ENCODE data around the gene KRT72. TPM values are rescaled to one million over a fixed set of nuclear protein-coding genes. Genes with fewer than 3 reads are reported as not detected.
A peak's percentile ranks its signal among the peaks of the same experiment; 100 is the strongest.

Gene KRT72
- total RNA-seq, 2 experiments from 2014 or later: 0.16 to 0.32 TPM

GRCh38 chr12:52615912-52616311 lies 14.6 kb upstream of the KRT72 start:
- POLR2A ChIA-PET: no interaction called here
- Mint-ChIP-seq H3K4me1 (ENCODE audit: low read depth) (peaks cover 67% of the 10 kb centered on the region), H3K36me3 (ENCODE audit: low read depth) (no peaks in the 10 kb centered on the region), H3K27ac (peak overlapping the region; percentile 83), H3K9me3 (no peaks in the 10 kb centered on the region), H3K27me3 (no peaks in the 10 kb centered on the region), H3K4me3 (no peak overlapping the region)
- TF ChIP-seq, protein P1, sequence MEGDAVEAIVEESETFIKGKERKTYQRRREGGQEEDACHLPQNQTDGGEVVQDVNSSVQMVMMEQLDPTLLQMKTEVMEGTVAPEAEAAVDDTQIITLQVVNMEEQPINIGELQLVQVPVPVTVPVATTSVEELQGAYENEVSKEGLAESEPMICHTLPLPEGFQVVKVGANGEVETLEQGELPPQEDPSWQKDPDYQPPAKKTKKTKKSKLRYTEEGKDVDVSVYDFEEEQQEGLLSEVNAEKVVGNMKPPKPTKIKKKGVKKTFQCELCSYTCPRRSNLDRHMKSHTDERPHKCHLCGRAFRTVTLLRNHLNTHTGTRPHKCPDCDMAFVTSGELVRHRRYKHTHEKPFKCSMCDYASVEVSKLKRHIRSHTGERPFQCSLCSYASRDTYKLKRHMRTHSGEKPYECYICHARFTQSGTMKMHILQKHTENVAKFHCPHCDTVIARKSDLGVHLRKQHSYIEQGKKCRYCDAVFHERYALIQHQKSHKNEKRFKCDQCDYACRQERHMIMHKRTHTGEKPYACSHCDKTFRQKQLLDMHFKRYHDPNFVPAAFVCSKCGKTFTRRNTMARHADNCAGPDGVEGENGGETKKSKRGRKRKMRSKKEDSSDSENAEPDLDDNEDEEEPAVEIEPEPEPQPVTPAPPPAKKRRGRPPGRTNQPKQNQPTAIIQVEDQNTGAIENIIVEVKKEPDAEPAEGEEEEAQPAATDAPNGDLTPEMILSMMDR (IDR thresholded peaks at IDR 0.05): no peak
- CTCF ChIA-PET: interaction anchor here (1.4 kb wide), 1 partner anchor 264 kb away, joined by 3 read pairs; no protein-coding TSS in a partner anchor
- intact Hi-C loops (cut with micrococcal nuclease): no loop called here
- ATAC-seq (no peak), DNase-seq (no peak)

DNA sequence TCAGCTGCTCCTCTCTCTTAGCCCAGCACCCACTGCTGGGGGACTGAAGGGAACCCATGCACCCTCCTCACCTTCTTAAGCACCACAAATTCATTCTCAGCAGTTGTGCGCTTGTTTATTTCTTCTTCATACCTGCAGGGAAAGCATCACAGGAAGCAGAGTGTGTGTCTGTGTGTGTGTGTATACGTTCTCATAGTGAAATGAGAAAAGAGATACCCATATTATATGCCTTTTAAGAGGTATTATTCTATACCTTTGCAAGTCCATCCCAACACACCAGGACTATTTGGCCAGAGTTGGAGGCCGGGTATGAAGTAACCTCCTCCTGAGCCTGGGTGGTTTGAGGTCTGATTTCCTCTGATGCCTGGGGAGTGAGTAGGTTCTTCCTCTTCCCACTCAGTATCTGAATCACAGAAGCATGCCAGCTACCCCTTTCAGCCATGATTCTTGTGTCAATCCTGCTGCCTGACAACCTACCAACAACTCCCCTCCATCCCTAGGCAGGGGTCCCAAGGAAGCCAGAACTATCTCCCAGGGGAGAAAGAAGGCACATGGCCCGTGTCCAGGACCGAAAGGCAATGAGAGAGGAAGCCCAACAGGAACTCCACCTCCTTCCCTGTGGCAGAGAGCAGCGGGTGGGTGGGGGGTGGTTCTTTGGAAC lies 14.1 kb upstream of the KRT72 start:
- Mint-ChIP-seq H3K27ac (peak overlapping the region; percentile 83), H3K36me3 (ENCODE audit: low read depth) (no peaks in the 10 kb centered on the region)
- intact Hi-C loops (cut with micrococcal nuclease): no loop called here

DNA sequence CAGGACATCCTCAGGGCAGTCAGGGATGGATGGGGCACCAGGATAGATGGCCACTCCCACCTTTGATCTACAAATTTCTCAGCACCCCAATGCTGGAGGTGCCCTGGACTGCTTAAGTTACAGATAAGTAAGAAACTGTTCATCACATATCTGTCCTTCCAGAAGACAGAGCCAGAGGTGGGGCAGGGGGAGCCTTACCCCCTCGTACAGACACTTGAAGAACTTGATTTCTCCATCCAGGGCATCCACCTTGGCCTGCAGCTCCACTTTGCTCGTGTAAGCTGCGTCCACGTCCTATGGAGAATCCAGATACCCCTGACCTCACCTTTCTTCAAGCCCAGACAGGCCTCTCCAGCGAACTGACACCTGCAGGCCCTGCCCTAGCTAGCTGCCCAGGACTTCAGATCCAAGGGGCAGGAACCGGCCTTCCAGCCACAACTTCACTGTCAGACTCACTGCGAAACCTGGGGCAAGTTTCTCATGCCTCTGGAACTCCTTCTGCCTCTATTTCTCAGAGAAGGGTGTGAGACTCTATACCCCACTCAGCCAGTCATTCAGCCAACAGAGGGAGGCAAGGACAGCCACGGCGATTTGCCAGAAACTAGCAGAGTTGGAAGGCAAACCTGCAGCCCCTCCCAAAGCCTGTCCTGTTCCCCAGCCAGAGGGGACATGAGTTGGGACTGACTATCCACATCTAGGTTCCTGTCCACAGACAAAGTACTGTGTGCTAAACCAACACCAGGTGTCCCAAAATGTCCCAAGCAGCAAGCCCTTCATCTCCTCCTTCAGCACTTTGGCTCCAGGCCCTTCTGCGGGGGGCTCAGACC lies 13.3 kb upstream of the KRT72 start:
- H3K27me3 Mint-ChIP-seq: no peaks in the 10 kb centered on the region
- no peak for DNase-seq
- intact Hi-C loops (cut with micrococcal nuclease): no loop called here
- H3K9me3 Mint-ChIP-seq: no peaks in the 10 kb centered on the region
- peak overlapping the region; percentile 44 for H3K27ac Mint-ChIP-seq
- peaks cover 72% of the 10 kb centered on the region for H3K4me1 Mint-ChIP-seq (ENCODE audit: low read depth)
- TF ChIP-seq, protein P1 (IDR thresholded peaks at IDR 0.05): no peak
- ChIA-PET POLR2A (no interaction called here), CTCF (no interaction called here)
- H3K36me3 Mint-ChIP-seq (ENCODE audit: low read depth): no peaks in the 10 kb centered on the region
- no peak overlapping the region for H3K4me3 Mint-ChIP-seq
- peak; percentile 3 for ATAC-seq

More for the DNA sequence above, 14.1 kb upstream of the KRT72 start:
- H3K9me3 Mint-ChIP-seq: no peaks in the 10 kb centered on the region
- ChIA-PET POLR2A (no interaction called here), CTCF (no interaction called here)
- H3K4me3 Mint-ChIP-seq: peak overlapping the region; percentile 20
- TF ChIP-seq, protein P1 (IDR thresholded peaks at IDR 0.05): no peak
- ATAC-seq: peak; percentile 68
- H3K4me1 Mint-ChIP-seq (ENCODE audit: low read depth): peaks cover 67% of the 10 kb centered on the region
- DNase-seq: peak; percentile 54
- H3K27me3 Mint-ChIP-seq: no peaks in the 10 kb centered on the region

- POLR2A ChIA-PET: no interaction called here
Measured at GRCh38 chr12:52613384-52614030, 12.2 kb upstream of the KRT72 start.

More at GRCh38 chr12:52613384-52614030, 12.2 kb upstream of the KRT72 start:
- CTCF ChIA-PET: no interaction called here
- TF ChIP-seq, protein P1 (IDR thresholded peaks at IDR 0.05): no peak
- no peaks in the 10 kb centered on the region for H3K27me3 Mint-ChIP-seq
- H3K4me3 Mint-ChIP-seq: no peak overlapping the region
- H3K9me3 Mint-ChIP-seq: no peaks in the 10 kb centered on the region
- ATAC-seq: no peak
- intact Hi-C loops (cut with micrococcal nuclease): no loop called here
- no peaks in the 10 kb centered on the region for H3K36me3 Mint-ChIP-seq (ENCODE audit: low read depth)
- no peak overlapping the region for H3K27ac Mint-ChIP-seq
- H3K4me1 Mint-ChIP-seq (ENCODE audit: low read depth): peaks cover 82% of the 10 kb centered on the region
- DNase-seq: no peak

Data from activated CD8-positive, alpha-beta T cell treated with anti-CD3 and anti-CD28 coated beads for 36 hours (primary cell).